GM12892 (cell line): ENCODE data around the gene CPED1.

ENCODE experiments used
- POLR2AphosphoS5 ChIP-seq: IDR thresholded peaks from 2 replicates; pipeline ENCODE4 v1.6.1; 2011; ENCODE audit warnings: low read depth, low read length, control low read depth
- TAF1 ChIP-seq: IDR thresholded peaks from 2 replicates; pipeline ENCODE4 v1.6.1; 2011; ENCODE audit warnings: low read depth, mild to moderate bottlenecking, control low read depth, low read length, borderline replicate concordance

GRCh38 chr7:120961638-120962173 lies 26.8 kb upstream of the CPED1 start:
- no peak for TF ChIP-seq POLR2AphosphoS5
- no peak for TF ChIP-seq TAF1
